HL-60/S4 treated with phorbol 12-myristate 13-acetate at 8.2 ng/mL for 4 days and 3 days (cell line): ENCODE data around the gene OR5B21.

Experiments
- in situ Hi-C: fragments of 300-500 bp; cut with MboI; formaldehyde crosslinking; loops from 2 replicates; pipeline ENCODE4 v1.15.0; 2022; ENCODE audit warnings: low sequenced_read_pairs

Gene OR5B21

GRCh38 chr11:58494101-58494500, 13.8 kb downstream of the OR5B21 start:
- in situ Hi-C loops, result no loop called here

- in situ Hi-C loops, result no loop called here
Measured at GRCh38 chr11:58493676-58494075, 14.2 kb downstream of the OR5B21 start.

- in situ Hi-C loops, result no loop called here
Measured at GRCh38 chr11:58490827-58491226, 17.1 kb downstream of the OR5B21 start.

GRCh38 chr11:58487170-58487569, 20.7 kb downstream of the OR5B21 start:
- in situ Hi-C loops, result no loop called here

DNA sequence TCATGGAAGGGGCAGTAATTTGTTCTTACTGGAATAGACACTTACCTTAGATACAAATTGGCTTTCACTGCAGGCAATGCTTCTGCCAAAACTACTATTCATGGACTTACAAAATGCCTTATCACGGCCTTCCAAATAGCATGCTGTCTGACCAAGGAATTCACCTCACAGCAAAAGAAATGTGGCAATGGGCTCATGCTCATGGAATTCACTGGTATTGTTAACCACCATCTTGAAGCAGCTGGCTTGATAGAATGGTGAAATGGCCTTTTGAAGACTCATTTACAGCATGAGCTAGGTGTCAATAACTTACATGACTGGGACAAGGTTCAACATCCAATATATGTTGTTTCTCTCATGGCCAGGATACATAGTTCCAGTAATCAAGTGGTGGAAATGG, 21.9 kb downstream of the OR5B21 start:
- in situ Hi-C loops, result no loop called here

GRCh38 chr11:58471892-58472291, 36.0 kb downstream of the OR5B21 start:
- in situ Hi-C loops, result no loop called here

- in situ Hi-C loops, result no loop called here
Measured at GRCh38 chr11:58466293-58466692, 41.6 kb downstream of the OR5B21 start.

GRCh38 chr11:58465690-58466089, 42.2 kb downstream of the OR5B21 start:
- in situ Hi-C loops, result no loop called here
